Stomach (tissue), 9 donors: ENCODE data around the gene SLU7. TPM values are rescaled to one million over a fixed set of nuclear protein-coding genes. Genes with fewer than 3 reads are reported as not detected.
A peak's percentile ranks its signal among the peaks of the same experiment; 100 is the strongest.

ENCODE experiments used
- DNase-seq, 2 donors: peaks; one replicate each; pipeline versions ENCODE4 v3.0.0 to v3.0.0-alpha.2; 2013 to 2019
- H3K27ac ChIP-seq, 5 donors: fragments of 200-600 bp in 4 of 5; sonication (generic) in 4 of 5; one replicate each; pipeline ENCODE4 v1.5.1; 2013 to 2019; ENCODE audit warnings: mild to moderate bottlenecking in 1 of 5, moderate library complexity in 1 of 5
- H3K27me3 ChIP-seq, 3 donors: fragments of 200-600 bp; sonication (generic); one replicate each; pipeline ENCODE4 v1.5.1; 2017 to 2019; ENCODE audit warnings: mixed run types in 1 of 3
- H3K36me3 ChIP-seq, 4 donors: fragments of 200-600 bp; sonication (generic); 1 replicate in 3 of 4; 2 replicates in 1 of 4; pipeline ENCODE4 v1.5.1; 2016 to 2019
- H3K4me1 ChIP-seq, 4 donors: fragments of 200-600 bp; sonication (generic); one replicate each; pipeline ENCODE4 v1.5.1; 2016 to 2019
- H3K4me3 ChIP-seq, 4 donors: fragments of 200-600 bp; sonication (generic) in 3 of 4; one replicate each; pipeline ENCODE4 v1.5.1; 2016 to 2019; ENCODE audit warnings: mild to moderate bottlenecking in 1 of 4
- H3K9me3 ChIP-seq, 4 donors: fragments of 200-600 bp; sonication (generic); one replicate each; pipeline ENCODE4 v1.5.1; 2016 to 2019
- CTCF ChIP-seq, 7 experiments: fragments of 450-650 bp in 4 of 7; fragments of 200-600 bp in 3 of 7; sonication (generic) in 3 of 7; IDR thresholded peaks; one replicate each; pipeline ENCODE4 v1.5.1; 2016 to 2019; ENCODE audit warnings: antibody characterized with exemption in 7 of 7, control low read depth in 2 of 7, mild to moderate bottlenecking in 1 of 7
- EP300 ChIP-seq: sonication (generic); formaldehyde crosslinking; IDR thresholded peaks from one replicate; pipeline ENCODE4 v1.6.1; 2017; ENCODE audit warnings: antibody characterized with exemption
- POLR2A ChIP-seq, 4 donors: fragments of 450-650 bp; IDR thresholded peaks; one replicate each; pipeline ENCODE4 v1.6.1; 2016; ENCODE audit warnings: antibody characterized with exemption in 4 of 4, control low read depth in 2 of 4, mild to moderate bottlenecking in 1 of 4, moderate library complexity in 1 of 4
- POLR2AphosphoS5 ChIP-seq, 3 donors: sonication (generic); formaldehyde crosslinking; IDR thresholded peaks; one replicate each; pipeline ENCODE4 v1.6.1; 2016; ENCODE audit warnings: antibody characterized with exemption in 3 of 3
- WGBS, 5 donors: extraction: QIAGEN DNeasy Blood & Tissue Kit in 3 of 5; methylation state at CpG; one replicate each; pipeline versions ENCODE4 v1.1.5 to v1.1.7; 2013 to 2018; 5-methylcytosine and 5-hydroxymethylcytosine counted together
- intact Hi-C: fragments of 100-400 bp; cut with DNase I; formaldehyde crosslinking; loops from one replicate; pipeline ENCODE4 v1.15.1; 2023; ENCODE audit warnings: low total_unique reads
- polyA plus RNA-seq, 3 donors: library from polyadenylated mRNA; stranded (reverse); fragments of 200-250 nt; gene quantifications; one replicate each; pipeline ENCODE4 v1.2.3, GENCODE V29; 2013
- total RNA-seq, 5 donors: library from RNA; depleted of rRNA; stranded (reverse); fragments of >200 nt; gene quantifications; one replicate each; pipeline versions ENCODE4 v1.1.0 to v1.2.3, GENCODE V29; 2014 to 2016
- donor health status: healthy with polysubstance abuse.
- donor health status: Bipolar disorder and iron deficiency.
- donor health status: healthy.

Gene SLU7
- total and polyA plus RNA-seq, 8 donors = 26.3 to 66.8 (median 31.3) TPM

GRCh38 chr5:160423099-160423498 lies 4.2 kb upstream of the SLU7 start:
- intact Hi-C loops = no loop called here
- no peak overlapping the region for H3K27ac ChIP-seq
- TF ChIP-seq CTCF (IDR thresholded peaks at IDR 0.05) = no peak
- H3K4me3 ChIP-seq = no peak overlapping the region
- H3K36me3 ChIP-seq = peaks cover 0 to 4% (median 0%) of the 10 kb centered on the region in 4 donors
- WGBS, 5 donors = 38 to 53% (median 42%) methylated on average over 2 of the region's 2 CpGs
- no peaks in the 10 kb centered on the region for H3K9me3 ChIP-seq
- peaks cover 18 to 36% (median 26%) of the 10 kb centered on the region in 4 donors for H3K4me1 ChIP-seq
- H3K27me3 ChIP-seq = no peaks in the 10 kb centered on the region
- no peak for DNase-seq

GRCh38 chr5:160421625-160422258 lies 2.9 kb upstream of the SLU7 start, which contains the start of gene PTTG1:
PTTG1 (plus strand) TSS chr5:160421855; CDS start chr5:160422313, 458 bp downstream.
- Histone ChIP-seq H3K36me3 (no peaks in the 10 kb centered on the region), H3K27ac (peak within 1 kb of the TSS; percentile 42 to 88 (median 85)), H3K4me3 (peak within 1 kb of the TSS; percentile 65 to 90 (median 74)), H3K9me3 (no peaks in the 10 kb centered on the region), H3K4me1 (peaks cover 31 to 49% (median 39%) of the 10 kb centered on the region in 4 donors), H3K27me3 (no peaks in the 10 kb centered on the region)
- 0 to 1% (median 0%) methylated on average over 30 to 39 of the region's 39 CpGs for WGBS, 5 donors
- intact Hi-C loops = no loop called here
- DNase-seq = peak; percentile 98 to 99
- peak; percentile 33 to 58 (median 56) for TF ChIP-seq POLR2AphosphoS5 (IDR thresholded peaks at IDR 0.05)
- no peak for TF ChIP-seq EP300

- H3K27me3 ChIP-seq = no peaks in the 10 kb centered on the region
- H3K4me1 ChIP-seq = peaks cover 32 to 64% (median 51%) of the 10 kb centered on the region in 4 donors
- no peaks in the 10 kb centered on the region for H3K9me3 ChIP-seq
- H3K36me3 ChIP-seq = peaks cover 0 to 13% (median under 1%) of the 10 kb centered on the region in 4 donors
- H3K4me3 ChIP-seq = no peak overlapping the region
- intact Hi-C loops = no loop called here
- TF ChIP-seq CTCF (IDR thresholded peaks at IDR 0.05) (no peak), POLR2A (IDR thresholded peaks at IDR 0.05) (no peak), POLR2AphosphoS5 (IDR thresholded peaks at IDR 0.05) (no peak), EP300 (no peak)
- H3K27ac ChIP-seq = peak overlapping the region in 1 of 5 donors; percentile 91
- DNase-seq = no peak
Observed at GRCh38 chr5:160420331-160420610, 1.4 kb upstream of the SLU7 start.

- Histone ChIP-seq H3K27ac (peak overlapping the region; percentile 38 to 92 (median 91)), H3K36me3 (peaks cover 4 to 19% (median 6%) of the 10 kb centered on the region in 4 donors), H3K9me3 (no peaks in the 10 kb centered on the region), H3K27me3 (no peaks in the 10 kb centered on the region), H3K4me1 (peaks cover 32 to 66% (median 51%) of the 10 kb centered on the region in 4 donors), H3K4me3 (peak overlapping the region; percentile 65 to 88 (median 72))
- intact Hi-C loops = no loop called here
- TF ChIP-seq CTCF (IDR thresholded peaks at IDR 0.05) (no peak), EP300 (no peak), POLR2A (IDR thresholded peaks at IDR 0.05) (no peak), POLR2AphosphoS5 (IDR thresholded peaks at IDR 0.05) (no peak)
- 36 to 41% (median 39%) methylated on average over 11 of the region's 11 CpGs for WGBS, 5 donors
- no peak for DNase-seq
Observed at GRCh38 chr5:160419458-160420330, 813 bp upstream of the SLU7 start.
